GM18511 (cell line): ENCODE results near the gene CD86.
A peak's percentile ranks its signal among the peaks of the same experiment; 100 is the strongest.

Experiments
- ATAC-seq: cut with Tn5 transposase; IDR thresholded peaks from one replicate; pipeline ENCODE4 v1.9.1; 2021; ENCODE audit warnings: mild to moderate bottlenecking, moderate library complexity; ENCODE audit not compliant: unreplicated experiment

The CD86 gene

DNA sequence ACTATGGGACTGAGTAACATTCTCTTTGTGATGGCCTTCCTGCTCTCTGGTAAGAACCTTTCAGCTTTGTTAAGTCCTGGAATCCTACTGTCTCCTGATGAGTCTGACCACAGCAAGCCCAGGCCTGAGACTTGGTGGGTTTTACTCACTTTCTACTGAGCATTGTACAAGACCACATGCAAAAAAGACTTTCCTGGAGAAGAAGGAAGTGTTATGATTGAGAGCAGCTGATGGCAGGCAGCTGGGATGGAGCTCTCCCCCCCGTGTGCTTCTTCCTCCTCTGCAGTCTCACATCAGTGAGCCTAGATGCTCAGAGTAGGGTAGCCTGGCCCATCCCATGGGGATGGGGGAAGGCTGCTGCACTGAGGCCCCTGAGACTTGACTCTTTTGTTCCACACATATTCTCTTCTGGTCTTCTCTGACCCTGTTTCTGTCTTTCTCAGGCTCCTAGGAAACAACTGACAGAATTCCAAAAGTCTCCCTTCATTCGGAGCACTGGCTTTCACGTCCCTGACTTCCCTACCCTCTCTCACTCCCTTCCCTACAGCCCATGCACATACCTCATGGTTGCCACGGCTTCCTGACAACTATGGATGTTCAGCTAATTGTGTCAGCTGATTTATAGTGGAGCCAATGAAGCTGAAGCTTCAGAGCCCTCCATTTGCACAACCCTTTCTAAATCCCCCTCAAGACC, 36.6 kb downstream of the CD86 start:
- ATAC-seq = peak; percentile 48

DNA sequence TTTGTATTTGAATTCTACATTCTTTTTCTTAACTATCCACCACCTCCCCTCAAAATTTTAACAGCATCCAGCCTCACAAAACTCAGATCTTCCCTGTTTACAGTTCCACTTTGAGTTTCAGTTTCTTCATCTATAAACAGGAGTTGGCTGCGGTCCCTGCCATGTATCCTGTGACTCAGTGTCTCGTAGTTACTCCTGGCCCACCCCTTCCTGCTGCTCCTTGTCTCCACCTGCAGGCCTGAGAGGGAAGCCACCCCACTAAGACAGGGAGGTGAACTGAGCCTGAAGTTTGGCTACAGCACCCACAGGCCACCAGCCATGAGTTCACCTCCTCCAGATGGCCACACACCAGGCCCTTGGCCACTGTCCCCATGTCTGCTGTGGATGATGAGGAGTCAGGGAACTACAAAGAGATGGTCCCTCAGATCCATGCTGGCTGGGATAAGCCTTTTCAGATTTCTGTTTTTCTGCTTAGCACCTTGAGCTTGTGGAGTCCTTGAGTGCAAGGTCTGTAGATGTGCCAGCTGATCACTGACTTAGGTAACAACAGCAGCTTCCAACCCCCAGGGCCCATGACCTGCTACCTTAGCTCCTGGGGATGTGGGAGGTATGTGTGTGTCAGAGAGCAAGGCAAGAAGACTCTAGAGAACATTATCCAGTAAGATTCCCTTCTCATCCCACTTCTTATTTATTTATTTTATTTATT, 37.5 kb downstream of the CD86 start:
- no peak for ATAC-seq

DNA sequence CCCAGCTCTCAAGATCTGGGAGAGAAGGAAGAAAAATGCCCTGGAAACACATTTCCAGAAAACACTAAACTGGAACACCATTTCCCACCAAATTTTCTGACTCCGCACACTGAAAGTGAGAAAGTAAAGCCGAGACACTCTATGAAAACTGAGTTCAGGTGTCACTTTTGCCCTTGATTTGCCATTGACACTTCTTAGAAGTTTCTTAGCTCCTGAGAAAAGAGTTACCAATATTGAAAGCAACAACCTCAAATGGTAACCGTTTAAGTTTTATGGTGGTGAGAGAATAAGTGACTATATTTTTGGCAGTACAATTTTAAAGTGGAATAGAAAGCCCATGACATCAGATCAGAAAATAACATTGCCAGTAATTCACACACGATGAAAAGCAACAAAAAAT, 39.0 kb downstream of the CD86 start:
- ATAC-seq = peak; percentile 58

DNA sequence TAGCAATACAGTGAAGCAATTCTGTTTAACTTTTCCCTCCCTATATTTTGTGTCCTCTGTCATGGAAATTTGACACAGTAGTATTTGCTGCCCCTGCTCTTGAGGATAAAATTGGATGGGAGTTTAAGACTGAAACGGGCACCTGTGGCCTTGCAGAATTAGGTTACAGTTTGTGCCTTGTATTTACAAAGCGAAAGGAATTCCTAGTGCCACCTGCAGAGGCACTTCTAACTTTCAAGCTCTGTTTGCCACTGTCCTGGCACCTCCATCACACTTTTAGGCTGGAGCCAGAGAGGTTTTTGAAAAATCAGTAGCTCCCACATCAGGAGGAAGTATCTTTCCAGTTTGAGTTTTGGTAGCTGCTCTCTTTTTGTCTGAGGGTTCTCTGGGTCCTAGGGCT, 39.5 kb downstream of the CD86 start:
- ATAC-seq = no peak

DNA sequence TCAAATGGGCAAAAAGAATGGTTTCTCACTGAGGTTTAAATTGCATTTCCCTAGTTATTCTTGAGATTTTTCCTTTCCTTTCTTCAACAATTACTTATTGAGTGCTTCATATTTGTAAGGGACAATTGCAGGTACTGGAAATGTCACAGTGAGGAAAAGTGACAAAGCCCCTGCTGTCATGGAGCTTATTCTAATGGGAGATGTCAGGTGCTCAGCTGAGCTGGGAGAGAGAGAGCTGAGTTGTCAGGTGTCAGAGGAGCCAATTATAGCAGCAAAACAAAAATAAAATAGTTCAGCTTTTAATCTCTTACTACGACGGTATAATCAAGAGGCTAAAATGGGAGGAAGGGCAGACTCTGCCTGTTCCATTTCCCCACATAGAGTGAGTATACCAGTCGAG, 42.0 kb downstream of the CD86 start:
- ATAC-seq = no peak

DNA sequence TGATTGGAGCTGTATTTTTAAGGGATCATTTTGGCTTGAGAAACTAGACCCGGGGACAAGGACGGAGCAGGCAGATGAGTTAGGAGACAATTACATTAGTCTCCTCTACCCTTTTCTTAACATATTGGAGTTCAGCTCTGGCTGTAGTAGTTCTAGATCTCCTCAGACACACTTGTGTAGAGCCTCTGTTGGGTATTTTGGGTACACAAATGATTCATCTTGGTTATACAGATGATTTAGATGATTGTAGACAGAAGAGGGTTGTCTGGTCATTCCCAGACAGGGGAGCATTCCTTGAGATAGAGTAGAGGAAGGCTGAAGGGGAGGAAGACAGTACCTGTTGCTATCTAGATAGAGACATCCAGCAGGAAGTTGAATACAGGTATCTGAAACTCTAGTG, 43.4 kb downstream of the CD86 start:
- no peak for ATAC-seq

DNA sequence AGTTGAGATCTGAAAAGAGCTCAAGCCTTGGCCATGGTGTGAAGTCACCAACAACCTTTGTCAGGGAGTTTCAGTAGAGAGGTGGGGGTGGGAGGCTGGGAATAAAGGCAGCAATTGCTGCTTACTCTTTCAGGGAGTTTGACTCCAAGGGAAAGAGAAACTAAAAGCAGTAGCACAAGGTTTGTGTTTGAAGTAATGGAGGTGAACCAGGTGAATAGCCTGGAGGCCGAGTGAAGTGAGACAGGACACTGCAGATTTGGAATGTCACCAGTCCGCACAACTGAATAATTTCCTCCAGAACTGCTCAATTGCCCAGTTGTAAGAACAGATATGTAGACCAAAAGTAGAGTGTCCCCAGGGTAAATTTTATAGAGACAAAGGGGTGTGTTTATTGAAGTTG, 44.1 kb downstream of the CD86 start:
- no peak for ATAC-seq

DNA sequence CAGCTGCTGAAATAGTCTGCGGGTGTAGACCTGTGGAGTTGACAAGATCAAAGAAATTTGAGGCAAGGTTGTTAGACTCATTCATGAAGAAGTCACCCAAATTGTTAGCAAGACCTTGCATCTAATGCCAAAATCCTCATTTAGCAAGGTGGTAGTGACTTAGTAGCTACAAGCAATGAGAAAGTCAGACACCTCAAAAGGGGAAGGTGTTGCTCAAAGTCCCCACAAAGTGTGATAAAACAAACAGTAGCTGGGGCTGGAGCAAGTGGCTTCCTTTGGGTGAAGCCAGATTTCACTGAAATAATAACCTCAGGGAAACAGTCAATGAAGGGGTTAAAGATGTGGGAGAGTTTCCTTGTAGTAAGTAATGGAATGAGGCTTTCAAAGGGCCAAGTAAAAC, 44.9 kb downstream of the CD86 start:
- no peak for ATAC-seq

DNA sequence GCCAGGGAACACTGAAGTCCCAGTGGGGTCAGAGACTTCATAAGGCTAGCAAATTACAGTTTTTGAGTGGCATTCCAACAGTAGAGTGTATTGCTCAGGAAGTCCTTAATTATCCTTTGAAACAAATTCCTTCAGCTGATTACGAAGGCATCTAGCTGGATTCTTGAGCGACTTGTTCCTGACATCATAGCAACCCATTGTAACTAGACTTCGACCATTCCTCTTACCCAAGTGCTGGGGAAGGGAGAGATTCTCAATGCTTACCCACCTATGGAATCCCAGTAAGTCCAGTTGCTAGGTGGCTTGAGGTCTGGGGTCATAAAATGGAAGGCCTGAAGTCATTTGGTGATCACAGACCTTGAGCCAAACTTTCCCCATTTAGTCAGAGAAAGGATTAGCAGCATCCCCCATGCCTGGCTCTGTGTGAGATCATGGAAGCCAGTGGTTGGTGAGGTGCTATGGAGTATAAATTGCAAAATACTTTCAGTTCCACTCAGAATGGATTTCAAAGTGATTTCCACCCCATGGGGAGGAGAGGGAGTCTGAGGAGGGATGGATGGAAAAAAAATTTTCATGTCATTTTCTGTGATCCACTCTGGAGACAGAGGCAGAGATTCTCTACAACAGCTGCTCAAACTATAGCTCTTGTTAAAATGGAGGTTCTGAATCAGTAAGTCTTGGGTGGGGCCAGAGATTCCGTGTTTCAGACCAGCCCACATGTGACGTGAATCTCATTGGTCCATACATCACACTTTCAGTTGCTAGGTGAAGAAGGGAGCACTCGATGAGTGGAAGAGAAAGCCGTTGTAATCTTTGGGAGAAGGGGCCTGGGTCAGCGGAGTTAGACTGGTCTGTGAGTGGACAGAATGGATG, 45.7 kb downstream of the CD86 start:
- peak; percentile 50 for ATAC-seq

DNA sequence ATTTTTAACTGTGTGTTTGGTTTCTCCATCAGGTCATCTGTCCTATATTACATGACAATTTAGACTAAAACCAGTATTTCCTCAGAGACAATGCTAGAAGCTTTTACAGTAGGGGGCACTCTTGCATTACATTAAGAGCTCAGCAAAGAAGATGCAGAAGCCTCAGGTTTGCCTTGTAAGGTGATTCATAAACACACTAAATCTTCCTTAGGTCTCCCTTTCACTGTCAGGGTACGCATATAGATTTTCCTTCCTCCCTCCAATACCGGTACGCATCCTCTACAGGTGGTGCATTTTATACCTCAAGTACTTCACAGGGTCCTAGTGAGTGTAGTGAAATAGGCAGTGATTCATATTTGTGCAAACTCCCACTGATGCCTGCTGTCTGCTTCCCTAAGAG, 46.5 kb downstream of the CD86 start:
- ATAC-seq = peak; percentile 37

DNA sequence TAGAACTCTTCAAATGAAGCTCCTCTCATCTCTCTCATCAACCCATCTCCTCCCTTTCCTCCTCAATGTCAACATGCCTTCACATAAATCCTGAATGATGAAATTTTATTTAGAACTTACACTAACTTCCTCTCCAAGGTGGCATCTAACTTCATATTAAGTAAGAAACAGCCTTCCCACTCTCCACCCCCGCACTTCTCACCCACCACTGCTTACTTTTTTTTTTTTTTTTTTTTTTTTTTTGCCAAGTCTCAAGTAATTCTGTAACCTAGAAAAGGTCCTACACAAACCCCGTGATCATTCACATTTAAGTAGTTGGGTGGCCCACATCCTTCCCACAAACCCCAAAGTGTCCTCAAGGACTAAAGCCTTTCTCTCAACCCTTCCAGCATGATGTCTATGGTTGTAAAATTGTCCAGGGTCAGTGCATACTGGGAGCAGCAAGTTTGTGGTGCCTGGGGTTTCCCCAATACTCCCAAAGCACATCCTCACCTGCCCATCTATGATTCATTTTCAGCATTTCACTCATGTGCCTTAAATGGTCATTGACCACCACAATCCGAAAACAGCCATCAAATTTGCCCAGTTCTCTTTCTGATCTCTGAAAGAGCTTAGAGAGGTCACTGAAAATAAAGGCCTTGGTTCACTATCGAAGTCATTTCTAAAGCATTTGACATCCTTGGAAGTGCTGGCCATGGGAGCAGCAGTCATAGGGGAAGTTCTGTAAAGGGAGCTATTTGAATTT, 47.2 kb downstream of the CD86 start:
- ATAC-seq = peak; percentile 40

DNA sequence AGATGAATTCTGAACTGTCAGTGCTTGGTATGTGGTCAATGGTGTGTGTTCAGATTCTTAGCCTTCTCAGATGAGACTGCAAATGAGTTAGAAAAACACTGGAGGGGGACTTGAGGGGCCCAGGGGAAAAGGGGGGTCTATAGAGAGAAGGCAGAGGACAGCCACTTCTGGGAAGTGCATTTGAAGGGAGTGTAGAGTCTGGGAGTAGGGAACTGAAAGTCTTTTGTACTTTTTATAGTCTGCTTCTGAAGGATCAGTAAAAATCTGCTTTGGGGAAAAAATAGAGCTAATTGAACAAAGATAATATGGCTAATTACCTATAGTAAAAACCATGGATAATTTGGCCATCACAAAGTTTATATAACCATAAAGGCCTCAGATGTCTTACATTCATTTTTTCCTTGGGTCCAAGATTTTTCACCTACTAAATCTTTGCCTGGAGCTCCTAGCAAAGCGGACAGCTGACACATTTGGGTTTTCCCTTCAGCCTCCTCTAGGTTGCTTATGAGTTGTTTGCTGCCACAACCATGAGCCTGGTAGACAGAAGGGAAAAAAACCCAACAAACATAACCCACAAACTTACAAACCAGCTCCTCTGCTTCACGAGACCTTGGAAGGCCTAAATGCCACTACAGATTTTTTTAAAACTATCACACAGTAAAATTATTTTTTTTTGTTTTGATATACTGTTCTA, 48.8 kb downstream of the CD86 start:
- peak; percentile 21 for ATAC-seq

DNA sequence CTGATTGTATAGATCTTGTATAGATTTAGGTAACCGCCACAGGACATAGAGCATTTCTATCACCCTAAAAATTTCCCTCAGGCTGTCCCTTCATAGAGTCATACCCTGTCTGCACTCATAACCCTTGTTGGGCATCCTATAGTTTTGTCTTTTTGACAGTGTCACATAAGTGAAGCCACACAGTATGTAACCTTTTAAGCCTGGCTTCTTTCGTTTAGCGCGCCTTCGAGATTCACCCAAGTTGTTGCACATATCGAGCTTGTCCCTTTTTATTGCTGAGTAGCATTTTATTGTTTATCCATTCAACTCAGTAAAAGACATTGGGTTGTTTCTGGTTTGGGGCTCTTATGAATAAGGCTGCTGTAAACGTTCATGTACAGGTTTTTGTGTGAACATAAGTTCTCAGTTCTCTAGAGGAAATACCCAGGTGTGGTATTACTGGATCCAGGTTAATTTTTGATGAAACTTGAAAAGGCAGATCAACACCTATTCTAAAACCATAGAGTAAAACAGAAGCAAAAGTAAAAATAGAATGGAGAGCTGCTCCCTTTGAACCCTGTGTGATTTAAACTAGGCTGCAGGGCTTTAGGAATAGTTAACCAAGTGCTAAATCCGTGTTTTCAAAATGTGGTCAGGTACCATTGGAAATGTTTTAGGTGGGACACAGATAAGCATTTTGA, 49.5 kb downstream of the CD86 start:
- ATAC-seq = peak; percentile 37

DNA sequence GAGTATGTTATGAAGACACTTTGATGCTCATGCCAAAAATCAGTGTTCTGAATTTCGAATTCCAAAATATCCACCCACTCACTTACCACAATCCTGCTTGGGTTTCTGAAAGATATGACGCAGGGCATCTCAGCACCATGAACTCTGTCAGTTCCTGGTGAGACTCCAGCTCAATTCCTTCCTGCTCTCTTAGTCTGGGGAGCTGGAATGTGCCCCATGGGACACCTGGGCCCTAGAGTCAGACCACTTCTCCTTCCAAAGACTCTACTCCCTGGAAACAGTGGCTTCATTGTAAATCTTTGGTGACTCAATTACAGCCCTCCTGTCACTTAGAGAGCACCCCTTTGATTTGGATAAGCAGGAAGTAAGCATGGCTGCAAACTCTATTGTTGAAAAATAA, 50.5 kb downstream of the CD86 start:
- ATAC-seq = no peak

DNA sequence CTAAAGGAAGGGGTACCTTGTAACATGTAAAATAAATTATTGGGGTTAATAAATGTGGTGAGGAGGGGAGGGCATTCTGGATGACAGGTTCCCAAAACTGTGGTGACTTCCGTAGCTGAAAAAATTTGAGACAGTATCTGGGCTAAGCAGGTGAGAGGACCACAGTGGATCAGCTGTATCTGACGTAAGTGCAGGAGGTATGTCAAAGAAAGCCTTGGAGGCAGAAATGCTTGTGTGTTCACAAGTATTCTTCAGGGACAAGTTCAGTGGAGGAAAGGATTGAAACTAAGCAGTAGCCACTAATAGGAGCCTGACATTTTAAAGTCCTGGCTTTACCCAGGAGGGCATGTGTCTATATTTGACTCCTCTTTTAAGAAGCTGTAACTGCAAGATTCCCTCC, 52.0 kb downstream of the CD86 start:
- ATAC-seq = no peak

DNA sequence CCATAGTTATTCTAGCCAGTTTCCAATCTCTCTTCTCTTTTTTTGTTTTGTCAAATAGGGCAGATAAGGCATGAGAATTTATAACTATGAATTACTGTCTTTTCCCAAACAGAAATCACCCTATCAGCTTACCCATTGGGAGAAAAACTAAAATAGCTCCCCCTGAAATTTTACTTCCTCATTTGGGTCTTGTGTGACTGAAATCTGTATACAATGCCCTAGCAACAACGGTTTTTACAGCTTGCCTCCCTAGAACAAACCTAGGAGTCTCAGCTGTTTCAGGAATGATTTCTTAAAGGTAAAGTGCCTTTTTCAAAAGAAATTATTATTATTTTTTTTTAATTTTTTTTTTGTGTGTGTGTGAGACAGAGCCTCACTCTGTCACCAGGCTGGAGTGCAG, 56.8 kb downstream of the CD86 start:
- ATAC-seq = no peak

DNA sequence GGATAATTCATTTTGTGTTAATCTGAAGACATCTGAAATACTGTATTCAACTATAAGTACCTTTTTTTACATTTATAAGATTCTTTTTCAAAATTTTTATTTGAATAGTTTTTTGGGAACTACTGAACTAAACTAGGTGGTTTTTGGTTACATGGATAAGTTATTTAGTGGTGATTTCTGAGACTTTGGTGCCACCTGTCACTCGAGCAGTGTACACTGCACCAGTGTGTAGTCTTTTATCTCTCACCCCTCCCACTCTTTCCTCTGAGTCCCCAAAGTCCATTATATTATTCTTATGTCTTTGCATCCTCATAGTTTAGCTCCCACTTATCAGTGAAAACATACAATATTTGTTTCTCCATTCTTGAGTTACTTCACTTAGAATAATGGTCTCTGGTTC, 57.6 kb downstream of the CD86 start:
- no peak for ATAC-seq

DNA sequence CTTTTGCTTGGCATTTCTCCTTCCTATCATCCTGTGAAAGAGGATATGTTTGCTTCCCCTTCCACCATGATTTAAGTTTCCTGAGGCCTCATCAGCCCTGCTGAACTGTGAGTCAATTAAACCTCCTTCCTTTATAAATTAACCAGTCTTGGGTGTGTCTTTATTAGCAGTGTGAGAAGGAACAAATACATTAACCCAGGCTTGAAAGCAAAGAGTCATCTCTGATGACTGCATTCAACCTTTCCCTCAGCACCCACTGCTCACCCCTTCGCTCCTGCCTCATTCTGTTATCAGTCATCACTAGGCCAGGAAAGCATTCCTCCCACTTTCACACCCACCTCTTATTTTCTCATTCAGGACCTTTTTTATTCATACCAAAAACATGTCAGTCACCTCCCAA, 68.7 kb downstream of the CD86 start:
- ATAC-seq = no peak

DNA sequence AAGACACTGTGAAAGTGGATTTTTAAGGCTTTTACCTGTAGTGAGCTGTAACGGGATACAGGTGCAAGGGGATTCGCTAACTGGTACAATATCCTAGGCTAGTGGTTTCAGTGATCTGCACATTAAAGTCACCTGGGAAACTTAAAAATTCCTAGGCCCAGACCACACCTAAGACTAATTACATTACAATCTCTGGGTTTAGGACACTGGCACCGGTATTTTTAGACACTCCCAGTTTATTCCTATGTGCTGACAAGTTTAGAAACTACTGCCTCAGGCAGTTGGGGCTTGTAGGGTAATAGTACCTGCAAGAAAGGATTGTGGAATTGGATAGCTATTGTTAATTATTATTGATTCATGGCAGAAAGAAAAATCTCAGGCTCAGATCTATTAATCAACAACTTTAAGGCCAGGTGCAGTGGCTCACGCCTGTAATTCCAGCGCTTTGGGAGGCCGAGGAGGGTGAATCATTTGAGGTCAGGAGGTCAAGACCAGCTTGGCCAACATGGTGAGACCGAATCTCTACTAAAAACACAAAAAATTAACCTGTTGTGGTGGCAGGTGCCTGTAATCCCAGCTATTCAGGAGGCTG, 77.9 kb downstream of the CD86 start:
- ATAC-seq = no peak

DNA sequence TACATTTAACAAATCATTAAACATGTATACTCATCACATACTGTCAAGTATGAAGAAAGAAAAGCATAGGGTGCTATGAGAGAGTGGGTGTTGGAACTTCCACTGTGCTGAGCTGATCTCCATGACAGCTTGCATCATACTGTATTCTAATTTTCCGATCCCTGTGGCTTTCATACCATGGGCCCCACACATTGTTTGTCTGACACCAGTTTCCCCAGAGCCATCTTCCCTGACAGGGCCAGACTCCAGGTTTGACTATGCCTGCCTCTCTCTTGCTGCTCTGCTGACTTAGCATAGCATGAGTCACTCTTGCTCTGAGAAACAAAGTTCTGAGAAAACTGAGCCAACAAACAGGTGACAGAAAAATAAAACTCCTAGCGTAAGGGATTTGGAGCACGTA, 91.3 kb downstream of the CD86 start:
- peak; percentile 91 for ATAC-seq
